ENCODE data around the gene ETNK1. TPM values are rescaled to one million over a fixed set of nuclear protein-coding genes. Genes with fewer than 3 reads are reported as not detected.

The ETNK1 gene
- total RNA-seq, 1 donor from 2014 or later: 53.9 TPM

DNA sequence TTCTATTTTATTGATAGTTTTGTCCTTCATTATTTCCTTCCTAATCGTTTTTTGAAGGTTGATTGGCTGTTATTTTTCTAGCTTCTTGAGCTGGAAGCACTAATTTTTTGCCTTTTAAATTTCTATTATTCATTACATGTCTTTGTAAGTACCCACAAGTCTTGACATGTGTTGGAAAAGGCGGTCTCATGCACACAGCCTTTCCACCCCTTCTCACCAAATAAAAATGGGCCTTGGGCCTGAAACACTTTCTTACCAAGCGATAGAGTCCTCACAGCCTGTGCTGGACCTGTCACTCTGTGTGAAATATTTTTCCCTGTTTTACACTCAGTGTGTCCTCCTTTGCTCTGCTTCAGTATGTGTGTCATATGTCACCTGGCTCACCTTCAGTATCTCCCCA, 9.9 kb downstream of the ETNK1 start:
- DNase-seq (ENCODE audit: low read depth): no peak

DNA sequence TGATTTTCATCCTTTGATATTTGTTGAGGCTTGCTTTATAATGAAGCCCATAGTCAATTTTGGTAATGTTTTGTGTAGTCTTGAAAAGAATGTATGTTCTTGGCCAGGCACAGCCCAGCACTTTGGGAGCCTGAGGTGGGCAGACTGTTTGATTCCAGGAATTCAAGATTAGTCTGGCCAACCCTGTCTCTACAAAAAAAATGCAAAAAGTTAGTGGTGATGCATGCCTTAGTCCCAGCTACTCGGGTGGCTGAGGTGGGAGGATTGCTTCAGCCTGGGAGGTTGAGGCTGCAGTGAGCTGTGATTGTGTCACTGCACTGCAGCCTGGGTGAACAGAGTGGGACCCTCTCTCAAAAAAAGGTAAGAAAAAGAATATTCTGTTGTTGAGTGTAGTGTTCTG, 10.8 kb downstream of the ETNK1 start:
- DNase-seq (ENCODE audit: low read depth): peak; percentile 22

DNA sequence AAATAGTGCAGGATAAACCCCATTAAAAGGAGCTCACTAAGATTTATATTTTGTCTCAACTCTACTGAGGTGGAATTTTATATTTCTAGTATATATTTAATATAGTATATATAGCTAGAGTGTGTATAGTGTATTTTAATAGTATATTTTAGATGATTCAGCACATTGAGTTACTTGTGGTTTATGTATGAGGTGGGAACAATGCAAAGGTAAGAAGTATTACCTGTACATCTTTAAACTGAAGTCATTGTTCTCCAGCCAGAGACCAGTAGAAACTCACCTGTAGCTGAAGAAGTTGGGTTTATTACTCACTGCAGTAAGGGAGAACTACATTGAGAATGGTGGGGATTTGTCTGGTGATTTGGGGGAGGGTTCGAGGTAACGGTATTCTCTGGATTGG, 15.9 kb downstream of the ETNK1 start:
- DNase-seq (ENCODE audit: low read depth): no peak

DNA sequence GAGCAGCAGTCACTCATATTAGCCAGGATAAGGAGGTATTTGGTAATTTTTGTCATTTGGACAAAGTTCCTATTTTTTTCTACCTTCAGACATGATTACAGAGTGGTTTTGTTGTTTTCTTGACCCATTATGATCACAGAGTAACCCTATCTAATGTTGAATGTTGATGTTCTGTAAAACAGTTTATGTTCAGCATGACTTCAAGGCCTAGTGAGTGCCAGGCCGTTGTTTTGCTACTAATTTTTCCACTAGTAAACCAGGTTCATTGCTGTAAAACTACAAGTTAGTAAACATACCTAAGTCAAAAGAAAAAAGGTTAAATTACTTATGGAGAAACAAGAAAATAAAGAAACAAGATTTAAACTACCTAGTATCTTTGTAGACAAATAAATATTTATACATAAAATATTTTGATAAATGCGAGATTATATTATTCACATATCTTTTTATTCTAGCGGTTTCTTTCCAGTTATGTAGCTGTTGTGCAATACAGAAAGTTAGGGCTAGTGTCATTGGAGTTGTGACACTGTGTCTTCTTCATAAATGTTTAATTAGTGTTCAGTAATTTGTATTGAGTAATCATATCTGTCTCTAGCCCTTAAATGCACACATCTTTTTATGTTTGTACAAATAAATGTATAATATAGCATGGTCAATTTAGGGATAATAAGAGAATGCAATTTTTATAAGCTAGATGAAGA, 16.5 kb downstream of the ETNK1 start:
- no peak for DNase-seq (ENCODE audit: low read depth)

DNA sequence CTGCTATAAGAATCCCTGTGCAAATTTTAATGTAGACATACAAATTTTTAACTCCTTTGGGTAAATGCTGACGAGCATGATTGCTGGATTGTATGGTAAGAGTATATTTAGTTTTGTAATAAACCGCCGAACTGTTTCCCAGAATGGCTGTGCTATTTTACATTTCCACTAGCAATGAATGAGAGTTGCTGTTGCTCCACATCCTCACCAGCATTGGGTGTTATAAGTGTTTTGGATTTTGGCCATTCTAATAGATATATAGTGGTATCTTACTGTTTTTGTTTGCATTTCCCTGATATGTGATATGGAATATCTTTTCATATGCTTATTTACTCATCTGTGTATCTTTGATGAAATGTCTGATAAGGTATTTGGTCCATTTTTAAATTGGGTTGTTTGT, 23.7 kb downstream of the ETNK1 start:
- no peak for DNase-seq (ENCODE audit: low read depth)

DNA sequence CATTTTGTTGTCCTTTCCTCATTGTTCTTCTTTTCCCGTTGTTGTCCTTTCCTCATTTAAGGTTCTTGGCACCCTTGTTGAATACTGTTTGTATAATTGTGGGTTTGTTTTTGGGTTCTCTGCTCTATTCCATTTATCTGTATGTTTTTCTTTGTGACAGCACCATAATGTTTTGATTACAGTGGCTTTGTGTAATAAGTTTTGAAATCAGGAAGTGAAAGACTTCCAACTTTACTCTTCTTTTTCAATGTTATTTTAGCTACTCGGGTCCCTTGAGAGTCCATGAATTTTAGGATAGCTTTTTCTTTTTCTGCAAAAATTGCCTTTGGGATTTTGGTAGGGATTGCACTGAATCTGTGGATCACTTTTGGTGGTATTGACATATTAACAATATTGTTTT, 28.1 kb downstream of the ETNK1 start:
- no peak for DNase-seq (ENCODE audit: low read depth)

DNA sequence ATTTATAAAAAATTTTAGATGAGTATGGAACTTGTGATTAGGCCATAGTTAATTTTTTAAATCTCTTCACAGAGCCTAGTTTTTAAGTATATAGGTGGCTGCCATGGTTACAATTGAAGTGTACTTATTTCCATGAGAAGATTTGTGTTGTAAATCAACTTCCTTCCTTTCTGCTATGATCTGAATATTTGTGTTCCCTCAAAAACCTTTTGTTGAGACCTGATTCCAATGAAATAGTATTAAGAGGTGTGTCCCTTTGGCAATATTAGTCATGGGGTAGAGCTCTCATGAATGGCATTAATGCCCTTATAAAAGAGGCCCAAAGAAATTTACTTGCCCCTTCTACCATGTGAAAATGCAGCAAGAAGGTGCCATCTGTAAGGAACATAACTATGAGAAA, 28.8 kb downstream of the ETNK1 start:
- DNase-seq (ENCODE audit: low read depth): peak; percentile 15

DNA sequence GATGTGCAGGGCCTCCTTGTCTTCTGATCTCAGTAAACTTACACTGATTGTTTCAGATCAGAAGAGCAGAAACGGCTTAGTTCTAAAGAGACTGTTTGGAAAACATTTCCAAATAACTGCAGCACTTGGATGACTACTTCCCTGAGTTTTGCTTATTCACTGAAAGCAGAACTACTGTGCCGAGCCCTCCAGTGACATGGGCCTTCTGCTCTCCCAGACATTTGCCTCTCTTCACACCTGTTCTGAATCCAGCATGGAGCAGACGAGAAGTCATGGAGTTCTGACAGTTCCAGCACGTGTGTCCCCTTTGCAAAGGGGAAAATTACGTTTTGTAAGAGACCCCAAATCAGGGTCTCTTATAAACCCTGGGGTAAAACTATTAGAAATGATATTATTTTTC, 31.4 kb downstream of the ETNK1 start:
- DNase-seq (ENCODE audit: low read depth): no peak

DNA sequence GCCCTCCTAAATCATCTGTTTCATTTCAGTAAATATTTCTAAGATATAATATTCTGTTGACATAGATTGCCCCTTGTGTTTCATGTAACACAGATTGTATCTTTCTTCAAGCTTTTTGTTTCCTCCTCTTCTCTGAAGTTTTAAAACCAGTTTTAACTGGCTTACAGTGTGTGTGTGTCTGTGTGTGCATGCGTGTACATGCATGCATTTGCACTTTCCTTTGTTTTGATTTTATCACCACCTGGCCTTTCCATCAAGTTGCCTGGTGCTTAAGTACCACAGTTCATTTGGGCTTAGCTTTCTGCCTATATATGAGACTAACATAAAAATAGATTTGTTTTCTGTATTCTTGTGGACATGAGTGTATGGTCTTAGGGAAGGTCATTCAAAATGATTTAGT, 31.9 kb downstream of the ETNK1 start:
- no peak for DNase-seq (ENCODE audit: low read depth)

DNA sequence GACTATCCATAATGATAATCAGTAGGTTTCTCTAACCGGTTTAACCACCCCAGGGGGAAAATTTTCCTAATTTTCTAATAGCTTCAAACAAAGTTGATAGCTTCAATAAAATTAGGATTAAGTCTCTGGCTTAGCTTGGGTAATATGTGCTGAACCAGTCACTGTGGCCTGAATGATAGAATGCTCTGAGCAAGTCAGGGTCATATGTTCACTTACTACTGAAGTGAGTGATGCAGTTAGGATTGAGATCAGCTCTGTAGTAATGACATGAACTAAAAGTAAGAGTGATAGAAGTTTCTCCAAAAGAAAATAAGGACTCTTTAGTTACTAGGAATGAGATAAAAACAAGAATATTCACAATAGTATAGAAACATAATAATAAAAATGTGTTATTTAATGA, 32.6 kb downstream of the ETNK1 start:
- peak; percentile 59 for DNase-seq (ENCODE audit: low read depth)

DNA sequence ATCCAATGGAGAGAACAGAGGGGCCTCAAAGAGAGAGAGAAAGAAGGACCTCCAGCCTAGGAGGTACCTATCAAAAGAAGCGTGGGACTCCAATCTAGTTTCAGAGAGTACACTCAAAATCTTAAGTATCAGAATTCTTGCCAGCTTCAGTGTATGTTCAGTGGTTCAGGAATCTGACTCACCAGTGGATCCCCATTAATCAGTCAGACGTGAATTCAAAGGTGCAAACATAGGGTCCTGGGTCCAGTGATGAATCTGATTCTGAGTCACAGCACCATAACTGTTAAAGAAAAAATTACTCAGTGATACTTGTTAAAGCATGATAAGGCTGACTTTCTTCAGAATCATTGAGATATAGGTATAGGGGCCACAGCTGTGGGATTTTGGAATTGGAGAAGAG, 33.2 kb downstream of the ETNK1 start:
- peak; percentile 88 for DNase-seq (ENCODE audit: low read depth)

DNA sequence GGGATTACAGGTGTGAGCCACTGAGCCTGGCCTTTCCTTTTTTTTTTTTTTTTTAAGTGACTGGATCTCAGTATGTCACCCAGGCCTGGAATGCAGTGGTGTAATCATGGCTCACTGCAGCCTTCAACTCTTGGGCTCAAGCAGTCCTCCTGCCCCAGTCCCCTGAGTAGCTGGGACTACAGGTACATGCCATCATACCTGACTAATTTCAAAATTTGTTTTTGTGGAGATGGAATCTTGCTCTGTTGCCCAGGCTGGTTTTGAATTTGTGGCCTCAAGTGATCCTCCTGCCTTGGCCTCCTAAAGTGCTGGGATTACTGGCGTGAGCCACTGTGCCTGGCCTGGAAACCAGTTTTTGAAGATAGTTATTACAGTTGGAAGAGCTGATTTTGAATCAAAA, 37.4 kb downstream of the ETNK1 start:
- DNase-seq (ENCODE audit: low read depth): no peak

DNA sequence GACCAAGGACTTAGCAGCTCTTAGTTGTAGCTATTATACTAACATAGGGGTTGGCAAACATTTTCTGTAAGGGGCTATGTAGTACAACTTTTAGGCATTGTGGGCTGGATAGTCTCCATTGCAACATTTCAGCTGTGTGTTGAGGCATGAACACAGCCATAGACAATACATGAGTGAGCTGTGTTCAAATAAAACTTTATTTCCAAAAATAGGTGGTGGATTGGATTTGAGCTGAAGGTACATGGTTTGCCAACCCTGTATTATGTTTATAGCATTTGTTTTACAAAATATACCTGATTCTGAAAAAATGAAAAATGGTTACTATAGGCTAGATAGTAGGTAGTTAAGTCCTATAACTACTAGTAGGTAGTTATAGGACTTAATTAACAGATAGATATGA, 40.5 kb downstream of the ETNK1 start:
- peak; percentile 17 for DNase-seq (ENCODE audit: low read depth)

DNA sequence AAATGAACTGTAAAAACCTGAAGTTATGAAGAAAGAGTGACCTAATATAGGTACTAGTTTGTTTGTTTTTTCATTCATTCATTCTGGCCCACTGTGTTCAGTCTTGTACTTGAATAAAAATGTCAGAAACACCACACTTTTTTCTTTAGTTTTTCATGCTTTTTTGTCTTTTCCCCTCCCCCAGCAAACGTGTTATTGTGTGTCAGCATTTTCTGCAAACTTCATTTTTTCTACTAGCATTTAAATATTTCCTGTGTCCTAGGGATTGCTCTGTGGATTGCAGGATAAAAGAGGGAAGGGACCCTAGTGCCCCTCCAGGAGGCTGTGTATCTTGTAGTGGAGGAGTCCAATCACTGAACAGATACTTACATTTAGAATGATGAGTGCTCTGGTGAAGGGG, 42.2 kb downstream of the ETNK1 start:
- no peak for DNase-seq (ENCODE audit: low read depth)

DNA sequence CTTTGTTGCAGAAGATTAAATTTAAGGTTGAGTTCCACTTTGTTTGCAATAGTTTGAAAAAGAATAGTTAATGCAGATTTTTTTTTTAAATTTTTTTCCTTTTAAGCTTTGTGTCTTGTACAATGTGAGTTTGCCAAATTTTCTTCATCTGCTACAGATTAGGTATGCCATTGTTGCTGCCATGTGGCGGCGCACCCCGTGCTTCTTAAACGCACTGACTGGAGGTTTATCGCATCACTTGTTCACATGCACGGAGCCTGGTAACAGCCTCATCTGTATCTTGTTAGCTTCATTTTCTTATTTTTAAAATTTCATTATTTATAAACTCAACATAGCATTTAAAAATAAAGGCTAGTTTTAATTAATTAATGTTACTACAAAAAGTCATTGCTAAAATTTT, 43.5 kb downstream of the ETNK1 start:
- DNase-seq (ENCODE audit: low read depth): no peak

DNA sequence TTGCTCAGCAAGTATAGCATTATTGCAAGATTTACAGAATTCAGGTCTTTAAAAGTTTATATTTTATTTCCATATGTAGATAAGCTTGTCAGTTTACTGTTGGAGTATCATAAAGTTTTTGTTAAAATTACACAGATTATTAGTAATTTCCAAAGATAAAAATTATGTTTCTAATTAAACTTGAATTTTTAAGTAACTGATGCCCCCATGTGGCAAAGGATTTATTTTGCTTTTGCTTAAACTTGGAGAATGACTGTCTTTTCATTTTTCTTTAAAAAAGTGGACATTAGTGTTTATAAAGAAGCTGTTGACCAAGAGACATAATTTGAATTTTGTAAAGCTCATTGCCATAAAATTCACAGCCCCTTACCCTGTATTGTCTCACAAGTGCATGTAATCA, 45.8 kb downstream of the ETNK1 start:
- peak; percentile 16 for DNase-seq (ENCODE audit: low read depth)

DNA sequence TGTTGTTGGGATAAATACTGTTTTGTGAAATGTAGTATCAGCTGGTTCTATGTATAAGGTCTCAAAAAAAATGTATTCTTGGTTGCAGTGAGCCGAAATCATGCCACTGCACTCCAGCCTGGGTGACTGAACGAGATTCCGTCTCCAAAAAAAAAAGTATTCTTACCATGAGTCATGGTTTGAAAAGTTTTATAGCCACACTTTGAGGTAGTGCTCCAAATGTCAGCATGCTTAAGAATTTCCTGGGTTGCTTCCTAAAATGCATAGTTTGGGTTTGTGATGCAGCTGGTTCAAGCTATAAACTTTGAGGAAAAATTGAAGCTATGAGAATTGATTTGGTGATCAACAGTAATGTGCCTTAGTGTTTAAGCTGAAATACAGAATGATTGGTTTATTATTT, 48.0 kb downstream of the ETNK1 start:
- DNase-seq (ENCODE audit: low read depth): peak; percentile 37

DNA sequence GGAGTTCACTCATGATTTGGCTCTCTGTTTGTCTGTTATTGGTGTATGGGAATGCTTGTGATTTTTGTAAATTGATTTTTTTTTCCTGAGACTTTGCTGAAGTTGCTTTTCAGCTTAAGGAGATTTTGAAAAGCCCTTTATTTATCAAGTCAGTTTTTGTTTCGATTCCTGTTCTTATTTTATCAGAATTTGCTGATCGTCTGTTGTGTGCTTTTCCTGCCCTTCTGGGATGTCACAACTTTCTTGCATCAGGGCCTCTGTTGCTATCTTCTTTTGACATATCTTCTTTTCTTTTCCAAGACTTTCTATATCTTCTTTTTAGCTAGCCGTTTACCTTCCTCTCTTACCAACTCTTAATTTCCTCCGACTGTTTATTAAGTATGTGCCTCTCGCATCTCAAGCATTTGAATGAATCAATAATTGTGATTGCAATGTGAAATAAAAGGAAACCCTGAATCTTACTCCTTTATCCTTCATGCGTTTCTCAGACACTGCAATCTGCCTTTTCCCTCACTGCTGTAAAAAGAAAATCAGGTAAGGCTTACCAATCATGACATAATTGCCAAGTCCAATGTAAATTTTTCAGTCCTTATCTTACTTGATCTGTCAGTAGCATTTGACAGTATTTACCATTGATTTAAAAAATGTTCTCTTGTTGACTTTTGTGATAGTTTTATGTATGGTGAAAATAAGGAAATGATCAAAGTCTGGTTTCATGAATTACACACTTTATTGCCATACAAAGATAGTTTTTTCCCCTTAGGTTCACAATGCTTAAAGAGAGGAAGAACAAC, 53.0 kb downstream of the ETNK1 start:
- DNase-seq (ENCODE audit: low read depth): no peak

DNA sequence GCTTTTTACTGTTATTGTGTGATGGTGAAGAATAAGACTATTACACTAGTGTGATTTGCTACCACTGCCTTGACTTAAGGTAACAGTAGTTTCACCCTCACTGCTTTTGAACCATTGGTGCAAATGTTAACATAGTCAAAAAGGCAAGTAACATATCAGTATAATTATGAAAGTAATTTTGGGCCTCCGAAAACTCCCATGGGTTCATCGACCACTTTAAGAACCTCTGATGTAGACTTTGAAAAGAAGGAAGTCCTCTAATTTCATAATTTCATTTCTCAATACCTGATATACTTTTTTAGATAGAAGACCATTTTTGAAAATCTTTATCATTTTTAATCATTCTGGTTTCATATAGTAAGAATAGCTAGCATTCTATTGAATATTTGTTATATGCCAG, 57.7 kb downstream of the ETNK1 start:
- no peak for DNase-seq (ENCODE audit: low read depth)

DNA sequence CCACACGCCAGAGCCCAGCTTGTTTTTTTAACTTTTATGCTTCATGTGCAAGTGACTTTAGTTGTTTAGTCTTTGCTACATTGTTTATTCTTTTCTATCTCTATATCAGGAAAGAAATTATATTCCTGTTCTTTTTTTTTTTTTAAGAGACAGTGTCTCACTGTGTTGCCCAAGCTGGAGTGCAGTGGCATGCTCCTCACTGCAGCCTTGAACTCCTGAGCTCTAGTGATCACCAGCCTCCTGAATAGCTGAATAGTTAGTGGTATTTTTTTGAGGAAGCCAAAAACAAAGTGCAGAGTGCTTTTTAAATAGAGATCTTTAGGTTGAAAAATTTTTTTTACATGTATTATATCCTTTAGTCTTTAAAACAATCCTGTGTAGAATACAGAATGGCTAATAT, 58.2 kb downstream of the ETNK1 start:
- no peak for DNase-seq (ENCODE audit: low read depth)

DNA sequence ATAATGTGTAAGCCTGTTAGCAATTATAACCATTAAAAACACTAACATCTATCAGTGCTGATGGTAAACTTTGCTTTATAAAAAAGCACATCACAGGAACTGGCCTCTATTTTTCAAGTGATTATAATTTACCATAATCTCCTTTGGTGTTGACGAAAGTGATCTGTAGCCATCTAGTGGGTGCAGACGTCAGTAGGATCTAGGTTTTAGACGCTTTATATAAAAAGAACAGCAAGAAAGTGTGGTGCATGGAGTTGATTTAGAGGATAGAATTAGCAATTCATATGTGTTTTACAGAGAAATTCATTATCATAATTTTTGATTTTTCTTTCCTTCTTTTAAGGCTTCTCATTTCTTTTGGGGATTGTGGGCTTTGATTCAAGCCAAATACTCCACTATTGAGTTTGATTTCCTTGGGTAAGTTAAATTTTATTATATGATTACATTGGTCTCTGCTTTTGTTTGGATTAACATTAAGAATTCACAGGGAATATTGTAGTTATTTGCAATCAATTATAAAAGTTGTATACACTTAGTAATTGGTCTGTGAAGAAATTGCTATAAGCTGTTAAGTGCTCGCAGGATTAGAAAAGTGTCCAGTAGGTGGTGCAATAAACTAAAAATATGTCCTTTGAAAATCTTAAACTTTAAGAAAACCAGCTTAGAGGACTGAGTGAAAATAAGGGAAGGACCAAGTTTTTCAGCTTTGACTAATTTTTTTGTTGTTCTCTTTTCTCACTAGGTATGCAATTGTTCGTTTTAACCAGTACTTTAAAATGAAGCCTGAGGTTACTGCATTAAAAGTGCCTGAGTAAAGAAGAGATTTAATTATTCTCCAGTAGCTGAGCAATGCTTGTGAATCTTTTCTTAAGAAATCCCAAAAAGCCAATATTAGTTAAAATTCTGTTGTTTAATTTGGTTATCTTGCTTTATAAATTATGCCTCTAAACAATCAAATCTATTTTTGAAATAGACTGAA, 59.5 kb downstream of the ETNK1 start:
- DNase-seq (ENCODE audit: low read depth): peak; percentile 70

DNA sequence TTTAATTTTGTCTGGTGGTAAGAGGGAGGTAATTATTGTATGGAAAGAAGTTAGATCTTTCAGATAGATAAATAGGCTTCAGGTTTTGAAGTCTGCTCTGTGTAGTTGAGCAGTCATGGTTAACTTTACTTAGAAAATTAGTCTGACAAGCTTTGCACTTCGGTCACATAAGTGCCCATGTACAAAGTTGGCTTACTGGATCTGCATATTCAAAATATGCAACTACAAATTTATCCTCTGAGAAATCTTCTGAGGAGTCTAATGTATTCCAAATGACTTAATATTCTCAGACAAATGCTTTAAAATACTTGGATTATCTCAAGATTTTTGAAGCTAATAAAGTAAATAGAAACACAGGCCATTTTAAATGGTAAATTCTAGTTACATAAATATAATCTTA, 61.2 kb downstream of the ETNK1 start:
- DNase-seq (ENCODE audit: low read depth): no peak
